Measurements from ENCODE around the gene RDH12.

Gene RDH12

GRCh38 chr14:67756496-67756895 lies 54.8 kb downstream of the RDH12 start:
- H3K36me3 ChIP-seq (ENCODE audit: insufficient read depth, low read length), result peaks cover 60% of the 10 kb centered on the region
- H3K9ac ChIP-seq (ENCODE audit: low read depth, low read length), result no peak overlapping the region
- no peaks in the 10 kb centered on the region for H3K27me3 ChIP-seq (ENCODE audit: control insufficient read depth, insufficient read depth, low read length)
- no peak overlapping the region for H3K4me3 ChIP-seq (ENCODE audit: low read length)
- H3K4me2 ChIP-seq (ENCODE audit: low read length), result no peak overlapping the region
- no peaks in the 10 kb centered on the region for H3K9me3 ChIP-seq (replicated peaks; ENCODE audit: low read length)
- no peaks in the 10 kb centered on the region for H3K4me1 ChIP-seq (ENCODE audit: control insufficient read depth, insufficient read depth, low read length)

GRCh38 chr14:67757175-67757574 lies 55.5 kb downstream of the RDH12 start:
- peaks cover 56% of the 10 kb centered on the region for H3K36me3 ChIP-seq (ENCODE audit: insufficient read depth, low read length)
- no peak overlapping the region for H3K4me2 ChIP-seq (ENCODE audit: low read length)

DNA sequence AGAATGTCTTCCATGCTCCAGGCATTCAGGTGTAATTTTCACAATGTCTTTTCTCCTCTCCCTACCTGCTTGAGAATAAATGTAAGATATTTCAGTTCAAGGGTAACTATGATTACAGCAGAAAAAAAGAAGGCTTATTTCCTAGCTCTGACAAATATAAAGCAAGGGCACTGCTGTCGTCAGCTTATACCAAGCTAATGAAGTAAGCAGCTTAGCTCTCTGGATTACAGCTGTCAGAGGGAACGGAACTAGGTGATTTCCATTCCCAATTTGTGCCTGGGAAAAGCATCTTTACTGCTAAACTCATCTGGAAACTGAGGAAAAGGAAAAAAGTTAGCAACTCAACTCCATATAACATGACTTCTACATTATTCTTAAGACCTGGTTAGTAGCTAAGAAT lies 58.2 kb downstream of the RDH12 start:
- Histone ChIP-seq H3K4me3 (ENCODE audit: low read length) (no peak overlapping the region), H3K27me3 (ENCODE audit: control insufficient read depth, insufficient read depth, low read length) (no peaks in the 10 kb centered on the region), H3K9me3 (replicated peaks; ENCODE audit: low read length) (no peaks in the 10 kb centered on the region), H3K4me2 (ENCODE audit: low read length) (no peak overlapping the region), H3K4me1 (ENCODE audit: control insufficient read depth, insufficient read depth, low read length) (no peaks in the 10 kb centered on the region), H3K36me3 (ENCODE audit: insufficient read depth, low read length) (peaks cover 51% of the 10 kb centered on the region), H3K9ac (ENCODE audit: low read depth, low read length) (no peak overlapping the region)

More at GRCh38 chr14:67757175-67757574, 55.5 kb downstream of the RDH12 start:
- H3K4me3 ChIP-seq (ENCODE audit: low read length), result no peak overlapping the region
- H3K9me3 ChIP-seq (replicated peaks; ENCODE audit: low read length), result no peaks in the 10 kb centered on the region
- no peaks in the 10 kb centered on the region for H3K4me1 ChIP-seq (ENCODE audit: control insufficient read depth, insufficient read depth, low read length)
- no peaks in the 10 kb centered on the region for H3K27me3 ChIP-seq (ENCODE audit: control insufficient read depth, insufficient read depth, low read length)
- no peak overlapping the region for H3K9ac ChIP-seq (ENCODE audit: low read depth, low read length)

DNA sequence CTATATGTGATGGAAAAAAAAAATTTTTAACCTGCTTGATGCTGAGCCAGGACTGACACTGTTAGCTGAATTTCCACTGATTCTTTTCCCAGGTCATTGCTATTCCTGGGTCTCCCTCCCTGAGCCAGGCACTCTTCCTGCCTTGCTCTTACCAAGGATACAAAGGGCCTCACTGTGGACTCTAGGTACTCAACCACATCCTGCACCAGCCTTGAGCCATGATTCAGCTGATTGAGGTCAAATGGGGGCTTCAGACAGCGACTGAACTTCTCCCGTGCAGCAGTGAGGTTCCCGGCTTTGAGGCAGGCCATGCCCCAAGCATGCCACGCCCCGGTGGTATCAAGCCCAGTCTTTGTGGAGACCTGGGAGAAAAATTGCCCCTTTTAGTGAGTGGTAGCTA lies 60.4 kb downstream of the RDH12 start:
- Histone ChIP-seq H3K4me2 (ENCODE audit: low read length) (no peak overlapping the region), H3K9me3 (replicated peaks; ENCODE audit: low read length) (no peaks in the 10 kb centered on the region), H3K9ac (ENCODE audit: low read depth, low read length) (no peak overlapping the region), H3K4me1 (ENCODE audit: control insufficient read depth, insufficient read depth, low read length) (no peaks in the 10 kb centered on the region), H3K36me3 (ENCODE audit: insufficient read depth, low read length) (peaks cover 54% of the 10 kb centered on the region), H3K4me3 (ENCODE audit: low read length) (no peak overlapping the region), H3K27me3 (ENCODE audit: control insufficient read depth, insufficient read depth, low read length) (no peaks in the 10 kb centered on the region)

DNA sequence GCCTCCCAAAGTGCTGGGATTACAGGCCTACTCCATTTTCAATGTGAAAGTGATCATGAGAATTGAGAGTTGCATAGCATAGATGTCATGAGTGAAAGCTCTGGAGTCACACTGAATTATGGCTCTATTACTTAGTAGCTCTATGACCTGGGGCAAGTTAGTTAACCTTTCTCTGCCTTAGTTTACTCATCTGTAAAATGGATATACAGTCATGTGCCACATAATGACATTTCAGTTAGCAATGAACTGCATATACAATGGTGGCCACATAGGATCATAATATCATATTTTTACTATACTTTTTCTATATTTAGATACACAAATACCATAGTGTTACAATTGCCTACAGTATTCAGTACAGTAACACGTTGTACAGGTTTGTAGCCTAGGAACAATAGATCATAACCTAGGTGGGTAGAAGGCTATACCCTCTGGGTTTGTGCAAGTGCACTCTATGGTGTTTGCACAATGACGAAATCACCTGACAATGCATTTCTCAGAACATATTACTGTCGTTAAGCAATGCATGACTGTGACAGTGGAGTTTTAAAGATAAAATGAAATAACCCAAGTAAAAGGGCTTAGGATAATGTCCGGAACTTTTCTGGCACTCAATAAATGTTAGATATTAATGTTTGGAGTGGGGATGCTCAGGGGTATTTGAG lies 61.6 kb downstream of the RDH12 start:
- Histone ChIP-seq H3K36me3 (ENCODE audit: insufficient read depth, low read length) (peaks cover 67% of the 10 kb centered on the region), H3K9ac (ENCODE audit: low read depth, low read length) (no peak overlapping the region), H3K27me3 (ENCODE audit: control insufficient read depth, insufficient read depth, low read length) (no peaks in the 10 kb centered on the region), H3K9me3 (replicated peaks; ENCODE audit: low read length) (no peaks in the 10 kb centered on the region), H3K4me3 (ENCODE audit: low read length) (no peak overlapping the region), H3K4me2 (ENCODE audit: low read length) (no peak overlapping the region), H3K4me1 (ENCODE audit: control insufficient read depth, insufficient read depth, low read length) (no peaks in the 10 kb centered on the region)

- H3K27me3 ChIP-seq (ENCODE audit: control insufficient read depth, insufficient read depth, low read length), result no peaks in the 10 kb centered on the region
- no peaks in the 10 kb centered on the region for H3K9me3 ChIP-seq (replicated peaks; ENCODE audit: low read length)
- H3K36me3 ChIP-seq (ENCODE audit: insufficient read depth, low read length), result peaks cover 79% of the 10 kb centered on the region
- H3K9ac ChIP-seq (ENCODE audit: low read depth, low read length), result no peak overlapping the region
- no peak overlapping the region for H3K4me2 ChIP-seq (ENCODE audit: low read length)
- no peak overlapping the region for H3K4me3 ChIP-seq (ENCODE audit: low read length)
- no peaks in the 10 kb centered on the region for H3K4me1 ChIP-seq (ENCODE audit: control insufficient read depth, insufficient read depth, low read length)
These were observed 62.8 kb downstream of the RDH12 start for GRCh38 chr14:67764496-67764895.

DNA sequence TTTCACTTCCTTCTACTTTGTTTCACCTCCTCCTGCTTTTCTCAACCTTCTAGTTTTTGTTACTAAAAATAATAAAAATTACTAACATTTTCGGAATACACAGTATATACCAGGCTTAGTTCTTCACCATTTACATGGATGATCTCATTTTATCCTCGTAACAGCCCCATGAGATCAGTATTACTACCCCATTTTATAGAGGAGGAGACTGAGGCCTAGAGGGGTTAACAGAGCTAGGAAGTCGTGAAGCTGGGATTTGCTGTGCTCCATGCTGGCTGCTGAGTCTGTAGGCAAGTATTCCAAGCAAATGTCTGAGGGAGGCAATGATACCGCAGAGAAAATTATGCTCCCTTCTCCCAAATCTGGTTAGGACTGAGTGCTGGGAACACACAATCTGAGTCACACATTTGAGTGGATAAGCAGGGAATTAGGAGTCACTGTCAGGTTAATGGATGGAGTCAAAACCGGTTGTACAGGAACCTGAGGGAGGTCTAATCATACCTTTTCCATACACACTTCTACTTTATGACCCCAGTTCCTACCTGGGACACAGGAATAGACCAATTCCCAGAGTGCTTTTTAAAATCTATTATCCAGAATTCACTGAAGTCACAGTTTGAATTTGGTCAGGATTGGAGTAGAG lies 63.6 kb downstream of the RDH12 start:
- Histone ChIP-seq H3K9ac (ENCODE audit: low read depth, low read length) (no peak overlapping the region), H3K4me1 (ENCODE audit: control insufficient read depth, insufficient read depth, low read length) (no peaks in the 10 kb centered on the region), H3K27me3 (ENCODE audit: control insufficient read depth, insufficient read depth, low read length) (no peaks in the 10 kb centered on the region), H3K36me3 (ENCODE audit: insufficient read depth, low read length) (peaks cover 77% of the 10 kb centered on the region), H3K4me2 (ENCODE audit: low read length) (no peak overlapping the region), H3K4me3 (ENCODE audit: low read length) (no peak overlapping the region), H3K9me3 (replicated peaks; ENCODE audit: low read length) (no peaks in the 10 kb centered on the region)

DNA sequence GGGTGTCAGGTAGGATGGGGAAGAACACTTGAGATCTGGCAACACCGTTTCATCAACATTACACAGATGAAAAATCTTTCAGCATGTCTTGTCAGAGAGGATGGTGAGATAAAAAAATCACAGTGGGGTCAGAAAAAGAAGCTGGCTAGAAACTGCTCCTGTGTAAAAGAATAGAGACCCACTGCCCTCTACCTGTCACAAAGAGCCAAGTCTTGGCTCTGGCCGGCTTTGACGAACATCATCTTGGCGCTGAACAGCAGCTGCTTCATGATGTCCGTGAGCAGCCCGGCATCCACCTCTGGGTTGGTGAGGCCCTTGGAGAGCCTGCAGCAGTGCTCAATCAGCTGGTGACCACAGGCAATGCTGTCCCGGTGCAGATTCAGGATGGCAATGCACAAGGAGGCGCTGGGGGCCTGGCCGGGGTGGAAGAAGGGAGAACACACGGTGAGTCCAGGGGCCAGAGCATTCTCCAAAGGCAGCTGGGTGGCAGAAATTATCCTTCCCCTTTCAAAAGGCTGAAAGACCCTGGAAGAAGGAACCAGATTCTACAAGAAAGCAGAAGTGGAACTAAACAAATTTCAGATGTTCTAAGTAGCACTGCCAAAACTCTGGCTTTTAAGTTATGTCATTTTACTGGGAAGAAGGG lies 64.5 kb downstream of the RDH12 start:
- Histone ChIP-seq H3K4me1 (ENCODE audit: control insufficient read depth, insufficient read depth, low read length) (no peaks in the 10 kb centered on the region), H3K9me3 (replicated peaks; ENCODE audit: low read length) (no peaks in the 10 kb centered on the region), H3K4me2 (ENCODE audit: low read length) (no peak overlapping the region), H3K9ac (ENCODE audit: low read depth, low read length) (no peak overlapping the region), H3K36me3 (ENCODE audit: insufficient read depth, low read length) (peaks cover 71% of the 10 kb centered on the region), H3K27me3 (ENCODE audit: control insufficient read depth, insufficient read depth, low read length) (no peaks in the 10 kb centered on the region), H3K4me3 (ENCODE audit: low read length) (no peak overlapping the region)

DNA sequence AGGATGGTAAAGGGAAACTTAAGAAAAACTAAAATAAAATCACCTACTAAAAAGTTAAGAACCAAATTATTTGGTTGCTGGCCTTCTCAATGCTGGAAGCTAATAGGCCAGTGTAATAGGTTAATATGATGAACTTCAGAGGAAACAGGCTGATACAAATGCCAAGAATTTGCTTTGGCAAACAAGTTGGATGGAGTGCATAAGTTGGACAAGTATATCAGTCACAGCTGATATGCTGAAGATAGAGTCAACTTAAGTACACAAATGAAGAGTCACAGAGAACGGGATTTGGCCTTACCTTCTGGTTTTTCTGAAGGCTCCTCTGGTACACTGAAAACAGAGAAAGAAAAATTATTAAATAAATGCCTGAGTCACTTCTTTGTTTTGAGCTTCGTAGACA lies 66.5 kb downstream of the RDH12 start:
- Histone ChIP-seq H3K36me3 (ENCODE audit: insufficient read depth, low read length) (peaks cover 72% of the 10 kb centered on the region), H3K9ac (ENCODE audit: low read depth, low read length) (no peak overlapping the region)

DNA sequence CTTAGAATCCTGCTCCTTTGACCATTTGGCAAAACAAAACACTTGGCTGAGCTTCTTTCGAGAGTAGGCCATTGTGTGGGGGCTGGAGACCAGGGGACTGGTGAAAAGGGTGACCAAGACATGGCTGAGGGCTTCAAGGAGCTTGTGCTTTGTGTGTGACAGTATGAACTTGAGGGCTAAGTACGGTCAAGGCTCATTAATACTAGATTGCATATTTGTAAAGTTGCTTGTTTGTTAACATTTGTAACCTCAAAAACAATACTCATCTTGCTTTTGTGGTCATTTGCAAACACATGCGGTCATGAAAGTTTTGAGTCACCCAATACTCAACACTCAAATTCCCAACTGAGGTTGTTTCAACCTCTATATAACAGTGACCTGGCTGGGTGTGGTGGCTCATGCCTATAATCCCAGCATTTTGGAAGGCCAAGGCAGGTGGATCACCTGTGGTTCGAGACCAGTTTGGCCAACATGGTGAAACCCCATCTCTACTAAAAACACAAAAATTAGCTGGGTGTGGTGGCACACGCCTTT lies 72.2 kb downstream of the RDH12 start:
- H3K4me3 ChIP-seq (ENCODE audit: low read length), result no peak overlapping the region
- no peak overlapping the region for H3K9ac ChIP-seq (ENCODE audit: low read depth, low read length)
- peaks cover 67% of the 10 kb centered on the region for H3K36me3 ChIP-seq (ENCODE audit: insufficient read depth, low read length)
- no peaks in the 10 kb centered on the region for H3K9me3 ChIP-seq (replicated peaks; ENCODE audit: low read length)
- H3K27me3 ChIP-seq (ENCODE audit: control insufficient read depth, insufficient read depth, low read length), result no peaks in the 10 kb centered on the region
- H3K4me1 ChIP-seq (ENCODE audit: control insufficient read depth, insufficient read depth, low read length), result no peaks in the 10 kb centered on the region
- H3K4me2 ChIP-seq (ENCODE audit: low read length), result no peak overlapping the region

More for the DNA sequence above, 66.5 kb downstream of the RDH12 start:
- no peak overlapping the region for H3K4me2 ChIP-seq (ENCODE audit: low read length)
- H3K4me3 ChIP-seq (ENCODE audit: low read length), result no peak overlapping the region
- no peaks in the 10 kb centered on the region for H3K9me3 ChIP-seq (replicated peaks; ENCODE audit: low read length)
- H3K27me3 ChIP-seq (ENCODE audit: control insufficient read depth, insufficient read depth, low read length), result no peaks in the 10 kb centered on the region
- H3K4me1 ChIP-seq (ENCODE audit: control insufficient read depth, insufficient read depth, low read length), result no peaks in the 10 kb centered on the region

GRCh38 chr14:67776653-67777322 lies 75.1 kb downstream of the RDH12 start:
- no peaks in the 10 kb centered on the region for H3K27me3 ChIP-seq (ENCODE audit: control insufficient read depth, insufficient read depth, low read length)
- peaks cover 66% of the 10 kb centered on the region for H3K36me3 ChIP-seq (ENCODE audit: insufficient read depth, low read length)
- H3K9ac ChIP-seq (ENCODE audit: low read depth, low read length), result no peak overlapping the region
- no peaks in the 10 kb centered on the region for H3K4me1 ChIP-seq (ENCODE audit: control insufficient read depth, insufficient read depth, low read length)
- no peak overlapping the region for H3K4me2 ChIP-seq (ENCODE audit: low read length)
- no peak overlapping the region for H3K4me3 ChIP-seq (ENCODE audit: low read length)
- H3K9me3 ChIP-seq (replicated peaks; ENCODE audit: low read length), result no peaks in the 10 kb centered on the region
